ENCODE measurements around the gene SAG. TPM values are rescaled to one million over a fixed set of nuclear protein-coding genes. Genes with fewer than 3 reads are reported as not detected.

The SAG gene
- total RNA-seq, result not detected in 2 replicates

GRCh38 chr2:233307565-233307964, at the start of gene SAG:
SAG (plus strand) TSS chr2:233307816; CDS start chr2:233309190, 1,374 bp downstream.

DNA sequence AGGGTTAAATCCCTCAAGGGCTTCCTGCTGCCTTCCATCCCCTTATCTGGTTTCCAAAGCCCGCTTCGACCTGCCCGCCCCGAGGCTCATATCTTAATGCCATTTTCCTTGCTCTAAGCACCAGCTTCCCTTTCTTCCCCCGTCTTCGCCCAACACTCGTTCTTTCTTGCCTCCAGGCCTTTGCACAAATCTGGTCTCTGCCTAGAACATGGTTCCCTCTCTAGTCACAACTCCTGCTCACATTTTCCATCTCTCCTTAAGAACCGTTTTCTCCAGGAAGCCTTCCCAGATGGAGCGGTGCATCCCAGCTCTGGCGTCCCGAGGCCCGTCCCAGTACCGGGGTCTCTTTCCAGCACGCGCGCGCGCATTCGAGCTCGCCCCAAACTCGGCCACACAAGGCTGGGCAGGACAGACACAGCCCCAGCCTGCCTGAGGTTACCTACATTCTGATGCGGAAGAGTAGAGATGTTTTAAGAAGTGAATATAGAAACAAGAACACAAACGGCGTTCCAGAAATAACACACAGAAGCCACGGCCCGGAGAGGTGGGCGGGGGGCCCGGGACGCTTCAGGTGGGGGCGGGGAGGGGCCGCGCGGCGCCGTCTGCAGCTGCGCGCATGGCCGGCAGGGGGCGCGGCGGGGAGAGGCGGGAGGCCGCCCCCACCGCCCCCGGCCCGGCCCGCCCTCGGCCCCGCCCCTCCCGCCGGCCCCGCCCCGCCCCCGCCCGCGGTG, 46.3 kb downstream of the SAG start, which contains the start of gene DGKD:
Gene DGKD (plus strand): TSS at position 726 of the 731 bp plus-strand sequence. CDS start 25 bp downstream, outside the sequence.

Other genes starting within 250 kb of the SAG start
- 15.8 and 17.5 TPM in 2 replicates for gene INPP5D, start 247.5 kb upstream of the SAG start, total RNA-seq
- gene ATG16L1, start 56.1 kb upstream of the SAG start, total RNA-seq, result 24.0 and 30.2 TPM in 2 replicates
- 16.0 and 16.2 TPM in 2 replicates for gene DGKD, start 46.7 kb downstream of the SAG start, total RNA-seq

Data from mammary microvascular endothelial cell (primary cell).